Hair follicular keratinocyte (primary cell): ENCODE measurements around the gene PDLIM5. TPM values are rescaled to one million over a fixed set of nuclear protein-coding genes. Genes with fewer than 3 reads are reported as not detected.

Experiments used
- total RNA-seq: library from RNA; depleted of rRNA; stranded (reverse); fragments of >200 nt; gene quantifications from 2 replicates; pipeline ENCODE4 v1.2.3, GENCODE V29; 2015

Gene PDLIM5
- total RNA-seq, result 46.9 and 61.1 TPM in 2 replicates

GRCh38 chr4:94451695-94452475 lies at the start of gene PDLIM5:
Gene PDLIM5, plus strand, starts transcription at chr4:94451942. Its CDS starts 3,347 bp downstream, at chr4:94455289.

Other genes with a start within 250 kb of the PDLIM5 start
- 13.6 and 14.2 TPM in 2 replicates for gene SMARCAD1, start 244.1 kb upstream of the PDLIM5 start, total RNA-seq
- not detected in 2 replicates for gene HPGDS, start 109.1 kb upstream of the PDLIM5 start, total RNA-seq